ENCODE results near the gene ADH1C. TPM values are rescaled to one million over a fixed set of nuclear protein-coding genes. Genes with fewer than 3 reads are reported as not detected.

The ADH1C gene
- total RNA-seq, 1 experiment from 2014 or later, result not detected

DNA sequence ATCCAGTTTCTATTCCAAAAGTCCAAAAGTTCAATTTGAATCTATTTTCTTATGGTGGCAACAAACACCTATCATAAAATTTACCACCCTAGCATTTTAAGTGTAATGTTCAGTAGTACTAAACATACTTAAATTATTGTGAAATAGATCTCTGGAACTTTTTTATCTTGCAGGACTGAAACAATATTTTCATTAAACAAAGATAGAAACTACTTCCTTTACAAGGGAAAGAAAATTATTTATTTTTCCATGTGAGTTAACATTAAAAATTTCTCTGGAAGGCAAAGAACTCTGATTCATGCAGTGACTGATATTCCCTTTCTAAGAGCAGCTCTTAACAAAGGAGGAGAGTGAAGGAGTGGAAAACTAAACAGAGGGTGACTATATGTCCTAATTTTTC lies 42.4 kb upstream of the ADH1C start:
- no peaks in the 10 kb centered on the region for H3K4me1 Mint-ChIP-seq

More for the DNA sequence above, 42.4 kb upstream of the ADH1C start:
- Histone ChIP-seq H3K18ac (ENCODE audit: insufficient read length, low read depth, low read length) (no peak overlapping the region), H2BK20ac (ENCODE audit: low read depth, low read length, poor library complexity, severe bottlenecking) (no peak overlapping the region), H3K79me2 (ENCODE audit: insufficient read depth, low read length) (no peaks in the 10 kb centered on the region), H3K4me1 (ENCODE audit: insufficient read depth, low read length) (no peaks in the 10 kb centered on the region), H3K27me3 (ENCODE audit: insufficient read depth, low read length) (no peaks in the 10 kb centered on the region), H3K9ac (ENCODE audit: extremely low read depth, insufficient read length, low read length) (no peak overlapping the region), H3K23ac (ENCODE audit: insufficient read length, low read depth, low read length) (no peak overlapping the region), H3K27ac (ENCODE audit: insufficient read length, low read depth, low read length) (no peak overlapping the region), H3K4me2 (ENCODE audit: insufficient read depth, insufficient read length, low read length) (no peak overlapping the region), H3K4ac (ENCODE audit: low read depth, low read length) (no peak overlapping the region), H3T11ph (ENCODE audit: low read length) (no peak overlapping the region), H3K9me3 (ENCODE audit: control insufficient read depth, low read depth, low read length) (peaks cover 8% of the 10 kb centered on the region), H2AK5ac (ENCODE audit: insufficient read length, low read length) (no peak overlapping the region), H4K20me1 (ENCODE audit: control insufficient read depth, insufficient read depth, insufficient read length) (no peaks in the 10 kb centered on the region), H3K79me1 (ENCODE audit: insufficient read depth, low read depth, low read length, poor library complexity, severe bottlenecking) (no peaks in the 10 kb centered on the region), H2BK15ac (ENCODE audit: low read depth, low read length) (no peak overlapping the region), H3K14ac (ENCODE audit: insufficient read depth, low read length) (no peak overlapping the region), H2BK120ac (ENCODE audit: low read depth, low read length, poor library complexity, severe bottlenecking) (no peak overlapping the region), H4K8ac (replicated peaks; ENCODE audit: insufficient read length, low read depth, low read length) (no peak overlapping the region), H4K91ac (ENCODE audit: insufficient read length, low read depth, low read length) (no peak overlapping the region), H3K23me2 (ENCODE audit: insufficient read length, low read depth, low read length, poor library complexity, severe bottlenecking) (no peaks in the 10 kb centered on the region), H2AFZ (ENCODE audit: low read length) (no peak overlapping the region), H2BK5ac (ENCODE audit: insufficient read length, low read length) (no peak overlapping the region), H2BK12ac (ENCODE audit: insufficient read length, low read depth, low read length) (no peak overlapping the region), H4K5ac (ENCODE audit: insufficient read length, low read depth, low read length) (no peak overlapping the region), H3K56ac (ENCODE audit: insufficient read length, low read depth, low read length) (no peak overlapping the region)
- peaks cover 9 to 16% of the 10 kb centered on the region in 2 experiments; a peak in 4 of 5 replicates for H3K9me3 Mint-ChIP-seq
- H3K36me3 Mint-ChIP-seq (ENCODE audit: insufficient read depth in 1 of 3, low read depth in 3 of 3), result peaks cover 0 to 2% (median 0%) of the 10 kb centered on the region in 3 experiments; a peak in 2 of 7 replicates
- TF ChIP-seq, protein P1, sequence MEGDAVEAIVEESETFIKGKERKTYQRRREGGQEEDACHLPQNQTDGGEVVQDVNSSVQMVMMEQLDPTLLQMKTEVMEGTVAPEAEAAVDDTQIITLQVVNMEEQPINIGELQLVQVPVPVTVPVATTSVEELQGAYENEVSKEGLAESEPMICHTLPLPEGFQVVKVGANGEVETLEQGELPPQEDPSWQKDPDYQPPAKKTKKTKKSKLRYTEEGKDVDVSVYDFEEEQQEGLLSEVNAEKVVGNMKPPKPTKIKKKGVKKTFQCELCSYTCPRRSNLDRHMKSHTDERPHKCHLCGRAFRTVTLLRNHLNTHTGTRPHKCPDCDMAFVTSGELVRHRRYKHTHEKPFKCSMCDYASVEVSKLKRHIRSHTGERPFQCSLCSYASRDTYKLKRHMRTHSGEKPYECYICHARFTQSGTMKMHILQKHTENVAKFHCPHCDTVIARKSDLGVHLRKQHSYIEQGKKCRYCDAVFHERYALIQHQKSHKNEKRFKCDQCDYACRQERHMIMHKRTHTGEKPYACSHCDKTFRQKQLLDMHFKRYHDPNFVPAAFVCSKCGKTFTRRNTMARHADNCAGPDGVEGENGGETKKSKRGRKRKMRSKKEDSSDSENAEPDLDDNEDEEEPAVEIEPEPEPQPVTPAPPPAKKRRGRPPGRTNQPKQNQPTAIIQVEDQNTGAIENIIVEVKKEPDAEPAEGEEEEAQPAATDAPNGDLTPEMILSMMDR (conservative IDR thresholded peaks at IDR 0.05), result no peak
- no peak for DNase-seq
- H3K27me3 Mint-ChIP-seq (ENCODE audit: low read depth), result no peaks in the 10 kb centered on the region
- no peak overlapping the region for H3K27ac Mint-ChIP-seq
- H3K4me3 Mint-ChIP-seq, result no peak overlapping the region
